Hepatocyte (in vitro differentiated cells): Measurements from ENCODE around the gene MOCS1. TPM values are rescaled to one million over a fixed set of nuclear protein-coding genes. Genes with fewer than 3 reads are reported as not detected.

Experiments
- DNase-seq: peaks from one replicate; pipeline ENCODE4 v3.0.0-alpha.2; 2016; ENCODE audit warnings: low spot score
- H2AFZ ChIP-seq: fragments of 200-600 bp; sonication (generic); 2 replicates; pipeline ENCODE4 v1.6.0; 2016; ENCODE audit warnings: antibody characterized with exemption, mild to moderate bottlenecking
- H3K27ac ChIP-seq: fragments of 200-600 bp; sonication (generic); 2 replicates; pipeline ENCODE4 v1.5.1; 2016; ENCODE audit warnings: mild to moderate bottlenecking
- H3K27me3 ChIP-seq: fragments of 200-600 bp; sonication (generic); 2 replicates; pipeline ENCODE4 v1.6.1; 2016
- H3K36me3 ChIP-seq: fragments of 200-600 bp; sonication (generic); replicated peaks from 2 replicates; pipeline ENCODE4 v1.5.1; 2016; ENCODE audit warnings: low read depth; ENCODE audit not compliant: insufficient read depth
- H3K4me1 ChIP-seq: fragments of 200-600 bp; sonication (generic); 2 replicates; pipeline ENCODE4 v1.5.1; 2016; ENCODE audit warnings: mild to moderate bottlenecking, moderate library complexity; ENCODE audit not compliant: insufficient read depth
- H3K4me2 ChIP-seq: fragments of 200-600 bp; sonication (generic); 2 replicates; pipeline ENCODE4 v1.6.0; 2016
- H3K4me3 ChIP-seq: fragments of 200-600 bp; sonication (generic); 2 replicates; pipeline ENCODE4 v1.5.1; 2016; ENCODE audit warnings: mild to moderate bottlenecking
- H3K79me2 ChIP-seq: fragments of 200-600 bp; sonication (generic); 2 replicates; pipeline ENCODE4 v1.6.0; 2017; ENCODE audit warnings: mild to moderate bottlenecking
- H3K9me2 ChIP-seq: fragments of 200-600 bp; sonication (generic); replicated peaks from 2 replicates; pipeline ENCODE4 v1.6.0; 2017; ENCODE audit warnings: mild to moderate bottlenecking; ENCODE audit not compliant: insufficient read depth
- H3K9me3 ChIP-seq: fragments of 200-600 bp; sonication (generic); 2 replicates; pipeline ENCODE4 v1.5.1; 2016; ENCODE audit warnings: low read depth, mild to moderate bottlenecking
- H4K20me1 ChIP-seq: fragments of 200-600 bp; sonication (generic); 2 replicates; pipeline ENCODE4 v1.6.0; 2016; ENCODE audit warnings: mild to moderate bottlenecking; ENCODE audit not compliant: insufficient read depth, poor library complexity, severe bottlenecking
- CTCF ChIP-seq: fragments of 200-600 bp; sonication (generic); IDR thresholded peaks from 2 replicates; pipeline ENCODE4 v1.5.1; 2016; ENCODE audit warnings: antibody characterized with exemption, mild to moderate bottlenecking; ENCODE audit not compliant: poor library complexity
- EZH2 ChIP-seq: fragments of 200-600 bp; sonication (generic); IDR thresholded peaks from 2 replicates; pipeline ENCODE4 v1.6.1; 2016; ENCODE audit warnings: antibody characterized with exemption, mild to moderate bottlenecking, borderline replicate concordance
- EZH2phosphoT487 ChIP-seq: fragments of 200-600 bp; sonication (generic); IDR thresholded peaks from one replicate; pipeline ENCODE4 v1.6.1; 2018; ENCODE audit warnings: antibody characterized with exemption, mild to moderate bottlenecking, low read depth, moderate library complexity; ENCODE audit not compliant: unreplicated experiment, severe bottlenecking
- WGBS: methylation state at CpG from one replicate; pipeline ENCODE4 v1.1.6; 2016; ENCODE audit warnings: low lambda C conversion rate; ENCODE audit errors: missing lambda C conversion rate; 5-methylcytosine and 5-hydroxymethylcytosine counted together
- polyA plus RNA-seq: library from polyadenylated mRNA; unstranded; fragments of >200 nt; fragmentation: Nextera tagmentation; extraction: Ambion mirVana; gene quantifications from 2 replicates; pipeline ENCODE4 v1.2.1, GENCODE V29; 2016
- total RNA-seq: library from RNA; depleted of rRNA; stranded (reverse); fragments of >200 nt; gene quantifications from 2 replicates; pipeline ENCODE4 v1.2.3, GENCODE V29; 2014

Gene MOCS1
- total and polyA plus RNA-seq, 2 experiments from 2014 or later: 10.7 to 13.4 TPM

GRCh38 chr6:39930540-39930939 lies 3.7 kb downstream of the MOCS1 start:
- H3K4me1 ChIP-seq: peaks cover 7% of the 10 kb centered on the region
- no peaks in the 10 kb centered on the region for H3K36me3 ChIP-seq

GRCh38 chr6:39929733-39930461 lies 4.4 kb downstream of the MOCS1 start:
- Histone ChIP-seq H3K4me3 (no peak overlapping the region), H3K27ac (no peak overlapping the region), H3K4me2 (peak overlapping the region; percentile 8), H3K27me3 (no peaks in the 10 kb centered on the region), H3K9me2 (no peaks in the 10 kb centered on the region), H3K79me2 (peaks cover 14% of the 10 kb centered on the region), H3K36me3 (no peaks in the 10 kb centered on the region), H4K20me1 (no peaks in the 10 kb centered on the region), H3K4me1 (peaks cover 7% of the 10 kb centered on the region), H2AFZ (no peak overlapping the region), H3K9me3 (no peaks in the 10 kb centered on the region)
- WGBS: 73% methylated on average over 11 of the region's 11 CpGs
- TF ChIP-seq EZH2 (no peak), EZH2phosphoT487 (no peak), CTCF (no peak)
- no peak for DNase-seq

More at GRCh38 chr6:39930540-39930939, 3.7 kb downstream of the MOCS1 start:
- Histone ChIP-seq H3K79me2 (peaks cover 14% of the 10 kb centered on the region), H3K27ac (no peak overlapping the region), H4K20me1 (no peaks in the 10 kb centered on the region), H3K4me3 (no peak overlapping the region), H3K4me2 (peak overlapping the region; percentile 8), H3K9me2 (no peaks in the 10 kb centered on the region), H3K9me3 (no peaks in the 10 kb centered on the region), H3K27me3 (no peaks in the 10 kb centered on the region), H2AFZ (no peak overlapping the region)
- 90% methylated on average over 4 of the region's 4 CpGs for whole genome bisulfite sequencing
- DNase-seq: no peak
- TF ChIP-seq CTCF (no peak), EZH2 (no peak), EZH2phosphoT487 (no peak)

GRCh38 chr6:39929039-39929732 lies 5.1 kb downstream of the MOCS1 start:
- H2AFZ ChIP-seq: no peak overlapping the region
- H3K27me3 ChIP-seq: no peaks in the 10 kb centered on the region
- H3K36me3 ChIP-seq: no peaks in the 10 kb centered on the region
- no peak overlapping the region for H3K27ac ChIP-seq
- no peak for DNase-seq
- H3K4me2 ChIP-seq: no peak overlapping the region
- WGBS: 77% methylated on average over 9 of the region's 9 CpGs
- no peak overlapping the region for H3K4me3 ChIP-seq
- peaks cover 7% of the 10 kb centered on the region for H3K4me1 ChIP-seq
- H4K20me1 ChIP-seq: no peaks in the 10 kb centered on the region
- no peaks in the 10 kb centered on the region for H3K9me2 ChIP-seq
- peaks cover 14% of the 10 kb centered on the region for H3K79me2 ChIP-seq
- TF ChIP-seq CTCF: no peak
- no peak for TF ChIP-seq EZH2phosphoT487
- no peak for TF ChIP-seq EZH2
- H3K9me3 ChIP-seq: no peaks in the 10 kb centered on the region
